ENCODE measurements around the gene SND1.
"Not testable (repeated sequence)": the region's sequence is repeated elsewhere in the genome, so short reads cannot be mapped to it uniquely, and the experiment has no call there.

SND1 gene

GRCh38 chr7:127828843-127829500, 177.0 kb downstream of the SND1 start:
- no peak for DNase-seq (ENCODE audit: low read depth in 2 of 2)

- no peak for DNase-seq (ENCODE audit: low read depth in 2 of 2)
Measured at GRCh38 chr7:127831318-127832219, 179.6 kb downstream of the SND1 start.

- no peak for DNase-seq (ENCODE audit: low read depth in 2 of 2)
Measured at GRCh38 chr7:127832592-127832991, 180.6 kb downstream of the SND1 start.

- DNase-seq (ENCODE audit: low read depth in 2 of 2): no peak
Measured at GRCh38 chr7:127833641-127834040, 181.6 kb downstream of the SND1 start.

GRCh38 chr7:127835679-127836078, 183.7 kb downstream of the SND1 start:
- no peak for DNase-seq (ENCODE audit: low read depth in 2 of 2)

GRCh38 chr7:127837816-127838410, 185.9 kb downstream of the SND1 start:
- not testable (repeated sequence) for DNase-seq (ENCODE audit: low read depth in 2 of 2)

- DNase-seq (ENCODE audit: low read depth in 2 of 2): no peak
Measured at GRCh38 chr7:127838816-127839415, 186.9 kb downstream of the SND1 start.

- DNase-seq (ENCODE audit: low read depth in 2 of 2): no peak
Measured at GRCh38 chr7:127840226-127840951, 188.4 kb downstream of the SND1 start.

- DNase-seq (ENCODE audit: low read depth in 2 of 2): no peak
Measured at GRCh38 chr7:127844165-127844564, 192.2 kb downstream of the SND1 start.

GRCh38 chr7:127844707-127845331, 192.8 kb downstream of the SND1 start:
- no peak for DNase-seq (ENCODE audit: low read depth in 2 of 2)

GRCh38 chr7:127845522-127846214, 193.7 kb downstream of the SND1 start:
- no peak for DNase-seq (ENCODE audit: low read depth in 2 of 2)

- DNase-seq (ENCODE audit: low read depth in 2 of 2): no peak
Measured at GRCh38 chr7:127847641-127848040, 195.6 kb downstream of the SND1 start.

GRCh38 chr7:127848241-127848640, 196.2 kb downstream of the SND1 start:
- DNase-seq (ENCODE audit: low read depth in 2 of 2): no peak

GRCh38 chr7:127850195-127850594, 198.2 kb downstream of the SND1 start:
- no peak for DNase-seq (ENCODE audit: low read depth in 2 of 2)

GRCh38 chr7:127854383-127854782, 202.4 kb downstream of the SND1 start:
- DNase-seq (ENCODE audit: low read depth in 2 of 2): no peak

GRCh38 chr7:127857464-127857841, 205.5 kb downstream of the SND1 start:
- no peak for DNase-seq (ENCODE audit: low read depth in 2 of 2)

- no peak for DNase-seq (ENCODE audit: low read depth in 2 of 2)
Measured at GRCh38 chr7:127858091-127858914, 206.3 kb downstream of the SND1 start.

GRCh38 chr7:127858915-127859189, 206.9 kb downstream of the SND1 start:
- DNase-seq (ENCODE audit: low read depth in 2 of 2): no peak

GRCh38 chr7:127859330-127859729, 207.3 kb downstream of the SND1 start:
- DNase-seq (ENCODE audit: low read depth in 2 of 2): no peak

GRCh38 chr7:127862525-127862924, 210.5 kb downstream of the SND1 start:
- DNase-seq (ENCODE audit: low read depth in 2 of 2): no peak
